Activated effector memory CD4-positive, alpha-beta T cell treated with Interleukin-2 at 50 U/mL for 16 hours (primary cell): ENCODE data around the gene HRCT1.
A peak's percentile ranks its signal among the peaks of the same experiment; 100 is the strongest.
"Not testable (repeated sequence)": the region's sequence is repeated elsewhere in the genome, so short reads cannot be mapped to it uniquely, and the experiment has no call there.

Source experiments
- DNase-seq: peaks from one replicate; pipeline ENCODE4 v3.0.0-alpha.2; 2020

Gene HRCT1

GRCh38 chr9:35919212-35920008 lies 13.4 kb downstream of the HRCT1 start:
- DNase-seq: no peak

GRCh38 chr9:35920051-35920620 lies 14.1 kb downstream of the HRCT1 start:
- DNase-seq: no peak

GRCh38 chr9:35923598-35923926 lies 17.6 kb downstream of the HRCT1 start:
- DNase-seq: no peak

- DNase-seq: no peak
Measured at GRCh38 chr9:35923927-35924763, 18.1 kb downstream of the HRCT1 start.

- no peak for DNase-seq
Measured at GRCh38 chr9:35928591-35929452, 22.8 kb downstream of the HRCT1 start.

- DNase-seq: no peak
Measured at GRCh38 chr9:35929453-35929718, 23.4 kb downstream of the HRCT1 start.

GRCh38 chr9:35930521-35930920 lies 24.5 kb downstream of the HRCT1 start:
- DNase-seq: no peak

GRCh38 chr9:35930989-35931388 lies 25.0 kb downstream of the HRCT1 start:
- no peak for DNase-seq

- no peak for DNase-seq
Measured at GRCh38 chr9:35932735-35933134, 26.7 kb downstream of the HRCT1 start.

- no peak for DNase-seq
Measured at GRCh38 chr9:35933550-35934067, 27.6 kb downstream of the HRCT1 start.

GRCh38 chr9:35934069-35934468 lies 28.1 kb downstream of the HRCT1 start:
- DNase-seq: not testable (repeated sequence)

- DNase-seq: no peak
Measured at GRCh38 chr9:35935261-35935660, 29.3 kb downstream of the HRCT1 start.

- DNase-seq: no peak
Measured at GRCh38 chr9:35935755-35936509, 29.9 kb downstream of the HRCT1 start.

GRCh38 chr9:35937227-35937626 lies 31.2 kb downstream of the HRCT1 start:
- DNase-seq: no peak

- no peak for DNase-seq
Measured at GRCh38 chr9:35938474-35939356, 32.7 kb downstream of the HRCT1 start.

- DNase-seq: no peak
Measured at GRCh38 chr9:35939679-35940250, 33.8 kb downstream of the HRCT1 start.

- peak; percentile 10 for DNase-seq
Measured at GRCh38 chr9:35940458-35941407, 34.7 kb downstream of the HRCT1 start.

- DNase-seq: no peak
Measured at GRCh38 chr9:35942286-35942685, 36.3 kb downstream of the HRCT1 start.

GRCh38 chr9:35944173-35944572 lies 38.2 kb downstream of the HRCT1 start:
- no peak for DNase-seq

GRCh38 chr9:35944841-35945240 lies 38.8 kb downstream of the HRCT1 start:
- DNase-seq: no peak
